HEK293 (cell line): ENCODE measurements around the gene ATP6V0E2.

Source experiments
- ATF2 ChIP-seq: fragments of 450-650 bp; formaldehyde crosslinking; IDR thresholded peaks from 2 replicates; pipeline ENCODE4 v1.5.1; 2016; ENCODE audit warnings: missing biosample characterization, missing genetic modification characterization, low read depth
- GFI1B ChIP-seq: fragments of 450-650 bp; formaldehyde crosslinking; IDR thresholded peaks from 2 replicates; pipeline ENCODE4 v1.5.1; 2016; ENCODE audit warnings: missing biosample characterization, missing genetic modification characterization
- GLI2 ChIP-seq: fragments of 450-650 bp; formaldehyde crosslinking; IDR thresholded peaks from 2 replicates; pipeline ENCODE4; 2017; ENCODE audit warnings: missing biosample characterization, missing genetic modification characterization, low read depth, borderline replicate concordance
- HOXC10 ChIP-seq: sonication (generic); formaldehyde crosslinking; IDR thresholded peaks from 2 replicates; pipeline ENCODE4 v1.8.1; 2023; ENCODE audit warnings: mild to moderate bottlenecking, missing genetic modification reagents
- KLF1 ChIP-seq: fragments of 450-650 bp; formaldehyde crosslinking; IDR thresholded peaks from 2 replicates; pipeline ENCODE4 v1.5.1; 2016; ENCODE audit warnings: missing biosample characterization, missing genetic modification characterization
- KLF16 ChIP-seq: fragments of 450-650 bp; formaldehyde crosslinking; IDR thresholded peaks from 2 replicates; pipeline ENCODE4 v1.5.1; 2017; ENCODE audit warnings: missing biosample characterization, missing genetic modification characterization
- KLF17 ChIP-seq: fragments of 450-650 bp; formaldehyde crosslinking; IDR thresholded peaks from 2 replicates; pipeline ENCODE4 v1.5.1; 2016; ENCODE audit warnings: missing biosample characterization, missing genetic modification characterization
- MEIS1 ChIP-seq: sonication (generic); formaldehyde crosslinking; IDR thresholded peaks from 2 replicates; pipeline ENCODE4 v1.8.1; 2022; ENCODE audit warnings: missing genetic modification reagents, mild to moderate bottlenecking, borderline replicate concordance
- MYNN ChIP-seq: fragments of 450-650 bp; formaldehyde crosslinking; IDR thresholded peaks from 2 replicates; pipeline ENCODE4 v1.5.1; 2016; ENCODE audit warnings: missing biosample characterization, missing genetic modification characterization, borderline replicate concordance
- PRDM6 ChIP-seq: fragments of 450-650 bp; formaldehyde crosslinking; IDR thresholded peaks from 2 replicates; pipeline ENCODE4 v1.5.1; 2017; ENCODE audit warnings: missing biosample characterization, missing genetic modification characterization
- SP2 ChIP-seq: fragments of 450-650 bp; formaldehyde crosslinking; IDR thresholded peaks from 2 replicates; pipeline ENCODE4 v1.5.1; 2016; ENCODE audit warnings: missing biosample characterization, missing genetic modification characterization
- YY2 ChIP-seq: fragments of 450-650 bp; formaldehyde crosslinking; IDR thresholded peaks from 2 replicates; pipeline ENCODE4 v1.5.1; 2016; ENCODE audit warnings: missing biosample characterization, missing genetic modification characterization
- ZBTB1 ChIP-seq: fragments of 450-650 bp; formaldehyde crosslinking; IDR thresholded peaks from 2 replicates; pipeline ENCODE4 v1.5.1; 2016; ENCODE audit warnings: missing biosample characterization, missing genetic modification characterization
- ZEB2 ChIP-seq: fragments of 450-650 bp; formaldehyde crosslinking; IDR thresholded peaks from 2 replicates; pipeline ENCODE4 v1.5.1; 2016; ENCODE audit warnings: missing biosample characterization, missing genetic modification characterization
- ZNF121 ChIP-seq: fragments of 450-650 bp; formaldehyde crosslinking; IDR thresholded peaks from 2 replicates; pipeline ENCODE4 v1.5.1; 2016; ENCODE audit warnings: missing biosample characterization, missing genetic modification characterization
- ZNF211 ChIP-seq: fragments of 450-650 bp; formaldehyde crosslinking; IDR thresholded peaks from 2 replicates; pipeline ENCODE4 v1.5.1; 2016; ENCODE audit warnings: low read depth, missing biosample characterization, missing genetic modification characterization
- ZNF214 ChIP-seq: fragments of 450-650 bp; formaldehyde crosslinking; IDR thresholded peaks from 2 replicates; pipeline ENCODE4 v1.5.1; 2017; ENCODE audit warnings: missing biosample characterization, mild to moderate bottlenecking, missing genetic modification characterization, borderline replicate concordance
- ZNF274 ChIP-seq, 2 experiments: fragments of 200-500 bp in 1 of 2; fragments of 450-650 bp in 1 of 2; sonication (Bioruptor generic) in 1 of 2; formaldehyde crosslinking in 1 of 2; IDR thresholded peaks; 2 replicates each; pipeline versions ENCODE4 v1.5.1 to v1.6.1; 2014 to 2016; ENCODE audit warnings: borderline replicate concordance in 1 of 2, inconsistent platforms in 1 of 2, low read length in 1 of 2, missing biosample characterization in 1 of 2, missing genetic modification characterization in 1 of 2
- ZNF311 ChIP-seq: fragments of 450-650 bp; formaldehyde crosslinking; IDR thresholded peaks from 2 replicates; pipeline ENCODE4 v1.5.1; 2017; ENCODE audit warnings: missing biosample characterization, missing genetic modification characterization, borderline replicate concordance
- ZNF433 ChIP-seq: fragments of 450-650 bp; formaldehyde crosslinking; IDR thresholded peaks from 2 replicates; pipeline ENCODE4 v1.5.1; 2016; ENCODE audit warnings: missing biosample characterization, missing genetic modification characterization, low read depth
- ZNF549 ChIP-seq: fragments of 450-650 bp; IDR thresholded peaks from 2 replicates; pipeline ENCODE4 v1.5.1; 2018; ENCODE audit warnings: missing biosample characterization, missing genetic modification characterization, mild to moderate bottlenecking, inconsistent platforms, moderate library complexity
- ZNF555 ChIP-seq: fragments of 450-650 bp; formaldehyde crosslinking; conservative IDR thresholded peaks from 2 replicates; pipeline ENCODE4 v1.5.1; 2017; ENCODE audit warnings: missing biosample characterization, mild to moderate bottlenecking, missing genetic modification characterization, inconsistent platforms
- ZNF585B ChIP-seq: fragments of 450-650 bp; formaldehyde crosslinking; IDR thresholded peaks from 2 replicates; pipeline ENCODE4 v1.5.1; 2016; ENCODE audit warnings: missing biosample characterization, missing genetic modification characterization
- ZNF629 ChIP-seq: fragments of 450-650 bp; formaldehyde crosslinking; IDR thresholded peaks from 2 replicates; pipeline ENCODE4 v1.5.1; 2017; ENCODE audit warnings: missing biosample characterization, missing genetic modification characterization
- ZNF639 ChIP-seq: fragments of 450-650 bp; formaldehyde crosslinking; IDR thresholded peaks from 2 replicates; pipeline ENCODE4 v1.5.1; 2016; ENCODE audit warnings: missing biosample characterization, missing genetic modification characterization
- ZNF658 ChIP-seq: fragments of 450-650 bp; formaldehyde crosslinking; IDR thresholded peaks from 2 replicates; pipeline ENCODE4; 2016; ENCODE audit warnings: missing biosample characterization, missing genetic modification characterization
- ZNF677 ChIP-seq: fragments of 450-650 bp; IDR thresholded peaks from 2 replicates; pipeline ENCODE4 v1.5.0; 2018; ENCODE audit warnings: missing biosample characterization, mild to moderate bottlenecking, missing genetic modification characterization, moderate library complexity
- ZNF843 ChIP-seq: fragments of 450-650 bp; formaldehyde crosslinking; IDR thresholded peaks from 2 replicates; pipeline ENCODE4 v1.5.1; 2016; ENCODE audit warnings: missing biosample characterization, missing genetic modification characterization
- ZSCAN18 ChIP-seq: fragments of 450-650 bp; formaldehyde crosslinking; IDR thresholded peaks from 2 replicates; pipeline ENCODE4 v1.5.1; 2016; ENCODE audit warnings: missing biosample characterization, missing genetic modification characterization

The ATP6V0E2 gene

GRCh38 chr7:149838224-149838991, 35.4 kb upstream of the ATP6V0E2 start, which contains the start of gene ZNF862 (continued):
- TF ChIP-seq KLF17 (no peak; the same call in none of the 2 replicates), ZNF629 (peak; percentile 46; the same call in 1 of the 2 replicates), ZNF677 (tag by site-specific recombination) (peak; percentile 28; the same call in 1 of the 2 replicates), KLF1 (tag by site-specific recombination) (peak; percentile 50), MYNN (tag by site-specific recombination) (peak; percentile 51; the same call in 1 of the 2 replicates), PRDM6 (no peak), ZNF211 (tag by site-specific recombination) (no peak), MEIS1 (CRISPR knock-in tag) (no peak), ZNF433 (tag by site-specific recombination) (no peak), ZNF658 (tag by site-specific recombination) (no peak), SP2 (tag by site-specific recombination) (peak; percentile 94), ZNF549 (tag by site-specific recombination) (no peak), ATF2 (tag by site-specific recombination) (no peak), ZNF843 (tag by site-specific recombination) (0 out of 2 replicates have a peak, but pooled peaks have one; percentile 15), KLF16 (tag by site-specific recombination) (peak; percentile 87), ZNF214 (tag by site-specific recombination) (no peak), ZSCAN18 (tag by site-specific recombination) (no peak), ZNF585B (tag by site-specific recombination) (no peak), HOXC10 (CRISPR knock-in tag) (no peak), YY2 (tag by site-specific recombination) (peak; percentile 24; the same call in 1 of the 2 replicates), ZNF639 (tag by site-specific recombination) (peak; percentile 37; the same call in 1 of the 2 replicates), ZNF274 (IDR thresholded peaks at IDR 0.05; ENCODE audit: low read length) (no peak), ZNF274 (tag by site-specific recombination; IDR thresholded peaks at IDR 0.05; ENCODE audit: borderline replicate concordance) (no peak), ZBTB1 (no peak), ZNF311 (tag by site-specific recombination) (no peak), ZEB2 (peak; percentile 91), GLI2 (no peak), ZNF555 (no peak), ZNF121 (tag by site-specific recombination) (no peak), GFI1B (tag by site-specific recombination) (no peak)
